GM23248 (cell line): ENCODE data around the gene SLC30A2. TPM values are rescaled to one million over a fixed set of nuclear protein-coding genes. Genes with fewer than 3 reads are reported as not detected.

Experiments used
- DNase-seq: peaks from one replicate; pipeline ENCODE4 v3.0.0-alpha.2; 2015
- H2AFZ ChIP-seq: fragments of 200-600 bp; sonication (generic); 2 replicates; pipeline ENCODE4 v1.6.1; 2016; ENCODE audit warnings: antibody characterized with exemption
- H3F3A ChIP-seq: fragments of 200-600 bp; sonication (generic); 2 replicates; pipeline ENCODE4 v1.6.1; 2016; ENCODE audit warnings: mild to moderate bottlenecking, antibody characterized with exemption, mixed run types; ENCODE audit not compliant: insufficient read depth
- H3K27ac ChIP-seq: fragments of 200-600 bp; sonication (generic); 2 replicates; pipeline ENCODE4 v1.5.1; 2016; ENCODE audit warnings: mild to moderate bottlenecking
- H3K27me3 ChIP-seq: fragments of 200-600 bp; sonication (generic); replicated peaks from 2 replicates; pipeline ENCODE4 v1.6.1; 2016; ENCODE audit warnings: mild to moderate bottlenecking; ENCODE audit not compliant: insufficient read depth
- H3K36me3 ChIP-seq: fragments of 200-600 bp; sonication (generic); 2 replicates; pipeline ENCODE4 v1.6.1; 2016; ENCODE audit warnings: low read depth, mild to moderate bottlenecking
- H3K4me1 ChIP-seq: fragments of 200-600 bp; sonication (generic); 2 replicates; pipeline ENCODE4 v1.6.1; 2016; ENCODE audit warnings: mild to moderate bottlenecking; ENCODE audit not compliant: insufficient read depth
- H3K4me2 ChIP-seq: fragments of 200-600 bp; sonication (generic); one replicate; pipeline ENCODE4 v1.6.1; 2016; ENCODE audit warnings: mild to moderate bottlenecking; ENCODE audit not compliant: unreplicated experiment
- H3K4me3 ChIP-seq: fragments of 200-600 bp; sonication (generic); 2 replicates; pipeline ENCODE4 v1.5.1; 2016; ENCODE audit warnings: mild to moderate bottlenecking
- H3K79me2 ChIP-seq: fragments of 200-600 bp; sonication (generic); 2 replicates; pipeline ENCODE4 v1.6.1; 2016; ENCODE audit warnings: mild to moderate bottlenecking; ENCODE audit not compliant: insufficient read depth
- H3K9ac ChIP-seq: fragments of 200-600 bp; sonication (generic); 2 replicates; pipeline ENCODE4 v1.6.1; 2016; ENCODE audit warnings: mild to moderate bottlenecking
- H3K9me2 ChIP-seq: fragments of 200-600 bp; sonication (generic); 2 replicates; pipeline ENCODE4 v1.6.1; 2016; ENCODE audit warnings: mixed run types, mild to moderate bottlenecking, moderate library complexity; ENCODE audit not compliant: insufficient read depth
- H3K9me3 ChIP-seq: fragments of 200-600 bp; sonication (generic); one replicate; pipeline ENCODE4 v1.6.1; 2017; ENCODE audit warnings: low read depth
- H4K20me1 ChIP-seq: fragments of 200-600 bp; sonication (generic); 2 replicates; pipeline ENCODE4 v1.6.0; 2016; ENCODE audit not compliant: insufficient read depth
- EZH2 ChIP-seq: fragments of 200-600 bp; sonication (generic); IDR thresholded peaks from 2 replicates; pipeline ENCODE4 v1.6.1; 2018; ENCODE audit warnings: antibody characterized with exemption, mild to moderate bottlenecking; ENCODE audit not compliant: insufficient read depth, poor library complexity, severe bottlenecking
- EZH2phosphoT487 ChIP-seq: fragments of 200-600 bp; sonication (generic); IDR thresholded peaks from 2 replicates; pipeline ENCODE4 v1.6.1; 2018; ENCODE audit warnings: antibody characterized with exemption, moderate library complexity, mild to moderate bottlenecking, low read depth; ENCODE audit not compliant: insufficient read depth
- WGBS, 2 experiments: methylation state at CpG; one replicate each; pipeline ENCODE4 v1.1.6; 2015 to 2017; ENCODE audit warnings: low lambda C conversion rate in 2 of 2, low coverage in 1 of 2; ENCODE audit errors: missing lambda C conversion rate in 2 of 2; 5-methylcytosine and 5-hydroxymethylcytosine counted together
- in situ Hi-C: fragments of 300-500 bp; cut with MboI; formaldehyde crosslinking; loops from 2 replicates; pipeline ENCODE4 v1.15.0; 2020
- polyA plus RNA-seq: library from polyadenylated mRNA; unstranded; fragments of >200 nt; fragmentation: Nextera tagmentation; extraction: Ambion mirVana; gene quantifications from 2 replicates; pipeline ENCODE4 v1.2.1, GENCODE V29; 2016
- total RNA-seq: library from RNA; depleted of rRNA; stranded (reverse); fragments of >200 nt; shearing (Covaris generic); gene quantifications from 2 replicates; pipeline ENCODE4 v1.2.3, GENCODE V29; 2014

The SLC30A2 gene
- total and polyA plus RNA-seq, 2 experiments from 2014 or later: 0.14 TPM; not detected in 1

GRCh38 chr1:26025517-26025916 lies 20.4 kb downstream of the SLC30A2 start:
- in situ Hi-C loops: no loop called here
- no peak overlapping the region for H3K9ac ChIP-seq
- no peaks in the 10 kb centered on the region for H3K27me3 ChIP-seq
- no peaks in the 10 kb centered on the region for H3K9me2 ChIP-seq
- H3K36me3 ChIP-seq: no peaks in the 10 kb centered on the region
- H3K9me3 ChIP-seq: no peaks in the 10 kb centered on the region
- H3K27ac ChIP-seq: no peak overlapping the region
- peaks cover 41% of the 10 kb centered on the region for H3K4me1 ChIP-seq
- no peak for DNase-seq
- no peaks in the 10 kb centered on the region for H3K79me2 ChIP-seq
- H4K20me1 ChIP-seq: no peaks in the 10 kb centered on the region
- no peak for TF ChIP-seq EZH2
- no peak for TF ChIP-seq EZH2phosphoT487
- H3K4me2 ChIP-seq: no peak overlapping the region
- H3K4me3 ChIP-seq: no peak overlapping the region
- no peak overlapping the region for H2AFZ ChIP-seq
- WGBS, 2 experiments: 77% methylated on average over 5 of the region's 5 CpGs
- no peaks in the 10 kb centered on the region for H3F3A ChIP-seq

GRCh38 chr1:26025060-26025459 lies 20.9 kb downstream of the SLC30A2 start:
- H2AFZ ChIP-seq: no peak overlapping the region
- DNase-seq: no peak
- no peak overlapping the region for H3K4me2 ChIP-seq

GRCh38 chr1:26023826-26024225 lies 22.1 kb downstream of the SLC30A2 start:
- H3K4me3 ChIP-seq: peak overlapping the region; percentile 24
- no peaks in the 10 kb centered on the region for H3K27me3 ChIP-seq
- in situ Hi-C loops: no loop called here
- no peak overlapping the region for H3K9ac ChIP-seq
- peak overlapping the region; percentile 75 for H3K4me2 ChIP-seq
- H3K27ac ChIP-seq: no peak overlapping the region
- peaks cover 58% of the 10 kb centered on the region for H3K4me1 ChIP-seq
- no peak for DNase-seq
- no peak overlapping the region for H2AFZ ChIP-seq
- H4K20me1 ChIP-seq: no peaks in the 10 kb centered on the region
- no peaks in the 10 kb centered on the region for H3K36me3 ChIP-seq
- no peaks in the 10 kb centered on the region for H3K9me3 ChIP-seq
- TF ChIP-seq EZH2phosphoT487 (no peak), EZH2 (no peak)
- peaks cover 14% of the 10 kb centered on the region for H3F3A ChIP-seq
- no peaks in the 10 kb centered on the region for H3K9me2 ChIP-seq
- WGBS, 2 experiments: 85 to 88% methylated on average over 5 of the region's 5 CpGs
- H3K79me2 ChIP-seq: no peaks in the 10 kb centered on the region

More at GRCh38 chr1:26025060-26025459, 20.9 kb downstream of the SLC30A2 start:
- H3K79me2 ChIP-seq: no peaks in the 10 kb centered on the region
- no peak overlapping the region for H3K9ac ChIP-seq
- H3K4me3 ChIP-seq: no peak overlapping the region
- WGBS, 2 experiments: 87 to 94% methylated on average over 5 of the region's 5 CpGs
- no peaks in the 10 kb centered on the region for H3K36me3 ChIP-seq
- no peak overlapping the region for H3K27ac ChIP-seq
- no peaks in the 10 kb centered on the region for H4K20me1 ChIP-seq
- TF ChIP-seq EZH2phosphoT487 (no peak), EZH2 (no peak)
- H3K4me1 ChIP-seq: peaks cover 46% of the 10 kb centered on the region
- no peaks in the 10 kb centered on the region for H3K27me3 ChIP-seq
- H3K9me3 ChIP-seq: no peaks in the 10 kb centered on the region
- H3K9me2 ChIP-seq: no peaks in the 10 kb centered on the region
- in situ Hi-C loops: no loop called here
- H3F3A ChIP-seq: peaks cover 4% of the 10 kb centered on the region

DNA sequence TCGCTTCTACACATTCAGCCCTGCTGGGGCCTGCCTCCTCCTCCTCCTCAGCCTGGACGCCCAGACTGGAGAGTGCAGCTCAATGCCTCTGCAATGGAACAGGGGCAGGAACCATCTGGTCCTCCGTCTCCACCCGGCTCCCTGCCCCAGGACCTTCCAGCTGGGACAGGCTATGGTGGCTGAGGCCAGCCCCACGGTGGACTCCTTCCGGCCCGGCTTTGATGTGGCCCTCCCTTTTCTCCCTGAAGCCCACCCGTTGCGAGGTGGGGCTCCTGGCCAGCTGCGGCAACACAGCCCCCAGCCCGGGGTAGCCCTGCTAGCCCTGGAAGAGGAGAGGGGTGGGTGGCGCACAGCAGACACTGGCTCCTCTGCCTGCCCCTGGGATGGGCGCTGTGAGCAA lies 22.9 kb downstream of the SLC30A2 start:
- in situ Hi-C loops: no loop called here
- Histone ChIP-seq H3K27me3 (no peaks in the 10 kb centered on the region), H3K4me1 (peaks cover 60% of the 10 kb centered on the region), H3K36me3 (no peaks in the 10 kb centered on the region), H2AFZ (no peak overlapping the region), H3K4me2 (peak overlapping the region; percentile 75), H3K9me3 (no peaks in the 10 kb centered on the region), H3K4me3 (peak overlapping the region; percentile 24), H3K9ac (no peak overlapping the region; the same call in 1 of the 2 replicates), H3K27ac (no peak overlapping the region), H3K9me2 (no peaks in the 10 kb centered on the region), H3F3A (peaks cover 20% of the 10 kb centered on the region), H3K79me2 (no peaks in the 10 kb centered on the region), H4K20me1 (no peaks in the 10 kb centered on the region)
- DNase-seq: no peak
- WGBS, 2 experiments: 61 to 63% methylated on average over 12 to 13 of the region's 13 CpGs
- TF ChIP-seq EZH2phosphoT487 (no peak), EZH2 (no peak)

DNA sequence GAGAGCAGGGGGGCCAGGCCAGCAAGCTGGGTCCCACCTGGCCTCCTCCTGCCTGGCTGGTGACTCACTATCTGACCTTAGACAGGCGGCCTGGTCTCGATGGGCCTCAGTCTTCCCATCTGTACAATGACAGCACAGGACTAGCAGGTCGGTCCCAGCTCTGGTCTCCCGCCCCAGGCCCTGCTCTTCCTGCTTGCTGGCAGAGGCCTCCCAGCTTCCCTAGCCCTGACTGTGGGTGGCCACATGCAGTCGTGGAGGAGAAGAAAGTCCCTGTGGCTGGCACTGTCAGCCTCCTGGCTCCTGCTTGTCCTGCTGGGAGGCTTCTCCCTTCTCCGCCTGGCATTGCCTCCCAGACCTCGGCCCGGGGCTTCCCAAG lies 23.5 kb downstream of the SLC30A2 start:
- H3K9ac ChIP-seq: no peak overlapping the region; the same call in 1 of the 2 replicates
- no peak for DNase-seq
- peak overlapping the region; percentile 64 for H3K4me2 ChIP-seq
- H3K9me3 ChIP-seq: no peaks in the 10 kb centered on the region
- WGBS, 2 experiments: 40 to 53% methylated on average over 8 of the region's 8 CpGs
- no peaks in the 10 kb centered on the region for H3K9me2 ChIP-seq
- no peak overlapping the region for H2AFZ ChIP-seq
- peaks cover 60% of the 10 kb centered on the region for H3K4me1 ChIP-seq
- H3K36me3 ChIP-seq: no peaks in the 10 kb centered on the region
- in situ Hi-C loops: no loop called here
- no peaks in the 10 kb centered on the region for H3K27me3 ChIP-seq
- 0 out of 2 replicates have a peak overlapping the region, but pooled peaks have one; percentile 65 for H3K4me3 ChIP-seq
- H3K27ac ChIP-seq: no peak overlapping the region
- peaks cover 20% of the 10 kb centered on the region for H3F3A ChIP-seq
- no peaks in the 10 kb centered on the region for H4K20me1 ChIP-seq
- H3K79me2 ChIP-seq: no peaks in the 10 kb centered on the region
- no peak for TF ChIP-seq EZH2phosphoT487
- TF ChIP-seq EZH2: no peak
